HL-60 (cell line): ENCODE results near the gene RSRC1.
"Not testable (repeated sequence)": the region's sequence is repeated elsewhere in the genome, so short reads cannot be mapped to it uniquely, and the experiment has no call there.

Experiments
- DNase-seq, 2 experiments: peaks; one replicate each; pipeline ENCODE4 v3.0.0-alpha.2; 2010 to 2020; ENCODE audit warnings: low read depth in 1 of 2, low spot score in 1 of 2
- H3K27ac ChIP-seq: fragments of 250-450 bp; sonication (Bioruptor Pico); replicated peaks from 2 replicates; pipeline ENCODE4 v1.5.1; 2020; ENCODE audit warnings: mild to moderate bottlenecking, moderate library complexity
- H3K27me3 ChIP-seq: fragments of 250-450 bp; sonication (Bioruptor Pico); 2 replicates; pipeline ENCODE4 v1.5.1; 2021; ENCODE audit warnings: mild to moderate bottlenecking, moderate library complexity; ENCODE audit not compliant: insufficient read depth, poor library complexity, severe bottlenecking
- H3K4me3 ChIP-seq: replicated peaks from 2 replicates; pipeline ENCODE4 v1.5.1; 2011; ENCODE audit warnings: mild to moderate bottlenecking, control low read depth, low read length; ENCODE audit not compliant: insufficient read depth
- CTCF ChIP-seq: IDR thresholded peaks from one replicate; pipeline ENCODE4 v1.5.1; 2011; ENCODE audit warnings: low read length, control low read depth, inconsistent platforms; ENCODE audit not compliant: insufficient read depth
- GABPA ChIP-seq: IDR thresholded peaks from 2 replicates; pipeline ENCODE4 v1.6.1; 2012; ENCODE audit warnings: low read depth
- POLR2AphosphoS5 ChIP-seq: IDR thresholded peaks from 2 replicates; pipeline ENCODE4 v1.6.1; 2012; ENCODE audit warnings: low read depth
- REST ChIP-seq: IDR thresholded peaks from 2 replicates; pipeline ENCODE4 v1.6.1; 2012; ENCODE audit warnings: low read depth; ENCODE audit not compliant: insufficient replicate concordance
- SPI1 ChIP-seq: IDR thresholded peaks from 2 replicates; pipeline ENCODE4 v1.6.1; 2012; ENCODE audit warnings: low read depth, mild to moderate bottlenecking, borderline replicate concordance

RSRC1 gene

GRCh38 chr3:158312560-158313141 lies 202.8 kb downstream of the RSRC1 start:
- TF ChIP-seq REST (no peak), CTCF (no peak), POLR2AphosphoS5 (no peak), SPI1 (no peak), GABPA (no peak)
- no peak for DNase-seq

GRCh38 chr3:158313338-158313927 lies 203.5 kb downstream of the RSRC1 start:
- Histone ChIP-seq H3K27me3 (no peaks in the 10 kb centered on the region), H3K27ac (no peak overlapping the region), H3K4me3 (no peak overlapping the region)
- TF ChIP-seq CTCF: peak; percentile 52
- TF ChIP-seq GABPA: no peak
- DNase-seq: peak; percentile 5 to 15

More at GRCh38 chr3:158312560-158313141, 202.8 kb downstream of the RSRC1 start:
- Histone ChIP-seq H3K27me3 (no peaks in the 10 kb centered on the region), H3K27ac (no peak overlapping the region), H3K4me3 (no peak overlapping the region)

- no peak for DNase-seq
- no peak overlapping the region for H3K4me3 ChIP-seq
- H3K27ac ChIP-seq: no peak overlapping the region
- H3K27me3 ChIP-seq: no peaks in the 10 kb centered on the region
- TF ChIP-seq POLR2AphosphoS5 (no peak), CTCF (no peak), SPI1 (no peak), REST (no peak), GABPA (no peak)
Measured at GRCh38 chr3:158314426-158315357, 204.8 kb downstream of the RSRC1 start.

- H3K4me3 ChIP-seq, DNase-seq, H3K27ac ChIP-seq, H3K27me3 ChIP-seq: not testable (repeated sequence)
Measured at GRCh38 chr3:158329696-158330441, 220.0 kb downstream of the RSRC1 start.
